Heart left ventricle (tissue), 13 donors: Measurements from ENCODE around the gene ILF2.

ENCODE experiments used
- POLR2A ChIP-seq, 2 donors: fragments of 450-650 bp; IDR thresholded peaks; one replicate each; pipeline ENCODE4 v1.6.1; 2017; ENCODE audit warnings: antibody characterized with exemption in 2 of 2, mild to moderate bottlenecking in 2 of 2, moderate library complexity in 2 of 2
- TF ChIP-seq, protein P1 (sequence below), 12 donors: fragments of 200-600 bp; sonication (generic) in 4 of 12; IDR thresholded peaks; one replicate each; pipeline versions ENCODE4 v1.5.0 to v1.8.0; 2018 to 2022; ENCODE audit warnings: antibody characterized with exemption in 12 of 12, mild to moderate bottlenecking in 5 of 12
- donor health status: ischemic (EF 13 %, LVEDD 7.1; RV severe dilation, severe dysfunction).
- donor health status: DM: no; HTN: yes; CAD: no.
- donor health status: DM: no; HTN: no; CAD: no.
- donor health status: ischemic (EF 25% LVEDD 6.9; RV normal size, moderate dysfunction).
- donor health status: ischemic (EF 25% LVEDD 5.7; RV mildly dilated, moderate dysfunction).
- donor health status: ischemic (EF 35%, LVEDD 5.7; RV mildly dilated, moderate dysfunction).
- donor health status: nonischemic (EF 11% LVEDD 7.7; RV severe dilation, severe dysfunction).
- donor health status: DM: yes; HTN: yes; CAD: no.
- donor health status: PGD.
- donor health status: ischemic (EF 29% LVEDD 5.4; RV normal size, mild dysfunction).
- donor health status: nonischemic (EF 23%, LVEDD 6.1; RV moderate dilation, normal function).

DNA sequence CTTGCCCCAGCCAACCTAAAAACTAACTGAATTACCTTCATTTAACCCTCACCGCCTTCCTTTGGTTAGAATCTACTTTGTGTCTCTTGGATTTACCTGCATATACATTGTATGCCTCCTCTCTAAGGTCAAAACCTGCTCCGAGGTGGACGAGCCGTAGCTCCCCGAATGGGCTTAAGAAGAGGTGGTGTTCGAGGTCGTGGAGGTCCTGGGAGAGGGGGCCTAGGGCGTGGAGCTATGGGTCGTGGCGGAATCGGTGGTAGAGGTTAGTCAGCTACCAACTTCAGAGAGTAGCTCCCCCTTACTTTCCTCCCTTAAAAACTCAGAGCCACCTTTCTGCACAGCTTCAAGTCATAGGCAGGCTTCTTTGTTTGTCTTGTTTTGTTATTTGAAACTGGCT lies 27.7 kb downstream of the ILF2 start:
- no peak for TF ChIP-seq POLR2A (IDR thresholded peaks at IDR 0.05)
- TF ChIP-seq, protein P1, sequence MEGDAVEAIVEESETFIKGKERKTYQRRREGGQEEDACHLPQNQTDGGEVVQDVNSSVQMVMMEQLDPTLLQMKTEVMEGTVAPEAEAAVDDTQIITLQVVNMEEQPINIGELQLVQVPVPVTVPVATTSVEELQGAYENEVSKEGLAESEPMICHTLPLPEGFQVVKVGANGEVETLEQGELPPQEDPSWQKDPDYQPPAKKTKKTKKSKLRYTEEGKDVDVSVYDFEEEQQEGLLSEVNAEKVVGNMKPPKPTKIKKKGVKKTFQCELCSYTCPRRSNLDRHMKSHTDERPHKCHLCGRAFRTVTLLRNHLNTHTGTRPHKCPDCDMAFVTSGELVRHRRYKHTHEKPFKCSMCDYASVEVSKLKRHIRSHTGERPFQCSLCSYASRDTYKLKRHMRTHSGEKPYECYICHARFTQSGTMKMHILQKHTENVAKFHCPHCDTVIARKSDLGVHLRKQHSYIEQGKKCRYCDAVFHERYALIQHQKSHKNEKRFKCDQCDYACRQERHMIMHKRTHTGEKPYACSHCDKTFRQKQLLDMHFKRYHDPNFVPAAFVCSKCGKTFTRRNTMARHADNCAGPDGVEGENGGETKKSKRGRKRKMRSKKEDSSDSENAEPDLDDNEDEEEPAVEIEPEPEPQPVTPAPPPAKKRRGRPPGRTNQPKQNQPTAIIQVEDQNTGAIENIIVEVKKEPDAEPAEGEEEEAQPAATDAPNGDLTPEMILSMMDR (IDR thresholded peaks at IDR 0.05): no peak
